HCT116 (cell line): Measurements from ENCODE around the gene SCN4B. TPM values are rescaled to one million over a fixed set of nuclear protein-coding genes. Genes with fewer than 3 reads are reported as not detected.

Experiments used
- ATAC-seq: fragments of 200-7000 bp; cut with Tn5 transposase; 2 replicates; pipeline ENCODE4 v1.9.1; 2020; ENCODE audit warnings: mild to moderate bottlenecking, moderate library complexity
- BruUV-seq: library from RNA; stranded (reverse); fragments of 400-500 nt; replicated peaks from 2 replicates; lab custom pipeline; 2021; lab: Mats Ljungman, UMichigan
- CTCF ChIA-PET: fragments of 300-600 bp; sonication (Branson Sonifier 250); formaldehyde crosslinking; loops from one replicate; lab custom pipeline; 2021; ENCODE audit warnings: antibody characterized with exemption; lab: Charles Lee
- POLR2A ChIA-PET: fragments of 300-600, 350-600 bp; sonication (Branson Sonifier 250); formaldehyde crosslinking; loops from one replicate; lab custom pipeline; 2021; ENCODE audit warnings: antibody characterized with exemption; lab: Charles Lee
- RAD21 ChIA-PET, 2 experiments: fragments of 300-600 bp; sonication (Branson Sonifier 250); formaldehyde crosslinking; loops; one replicate each; lab custom pipeline; 2023; ENCODE audit warnings: low total read pairs in 2 of 2; ENCODE audit not compliant: uncharacterized antibody in 2 of 2, unreplicated experiment in 2 of 2, low non-redundant PET in 1 of 2; lab: Charles Lee
- DNase-seq: peaks from one replicate; pipeline ENCODE4 v3.0.0-alpha.2; 2010; ENCODE audit warnings: low read depth, low spot score
- H2AFZ ChIP-seq: fragments of 200-600 bp; shearing (Covaris generic), sonication (generic); 2 replicates; pipeline ENCODE4 v1.6.1; 2017; ENCODE audit warnings: low read depth, mixed run types, mixed read lengths, antibody characterized with exemption, low read length; ENCODE audit not compliant: poor library complexity, severe bottlenecking
- H3K27ac ChIP-seq: 2 replicates; pipeline ENCODE4 v1.5.1; 2012; ENCODE audit warnings: low read depth, low read length
- H3K27me3 ChIP-seq: fragments of 200-600 bp; sonication (generic); 2 replicates; pipeline ENCODE4 v1.6.1; 2016; ENCODE audit warnings: mixed run types, low read length, mixed read lengths; ENCODE audit not compliant: insufficient read depth
- H3K36me3 ChIP-seq, 2 experiments: fragments of 200-500 bp in 1 of 2; fragments of 200-600 bp in 1 of 2; sonication (Bioruptor generic) in 1 of 2; sonication (generic) in 1 of 2; 2 replicates each; pipeline versions ENCODE4 v1.5.1 to v1.6.1; 2014 to 2016; ENCODE audit warnings: low read length in 2 of 2, inconsistent platforms in 1 of 2, mixed read lengths in 1 of 2, mixed run types in 1 of 2; ENCODE audit not compliant: insufficient read depth in 2 of 2, control insufficient read depth in 1 of 2
- H3K4me1 ChIP-seq, 2 experiments: fragments of 200-600 bp in 1 of 2; sonication (generic) in 1 of 2; 2 replicates each; pipeline versions ENCODE4 v1.5.1 to v1.6.1; 2012 to 2017; ENCODE audit warnings: low read length in 2 of 2, inconsistent platforms in 1 of 2, mild to moderate bottlenecking in 1 of 2, mixed read lengths in 1 of 2, mixed run types in 1 of 2, moderate library complexity in 1 of 2; ENCODE audit not compliant: insufficient read depth in 2 of 2, control insufficient read depth in 1 of 2
- H3K4me2 ChIP-seq: fragments of 200-600 bp; sonication (generic); 2 replicates; pipeline ENCODE4 v1.6.1; 2017; ENCODE audit warnings: mixed run types, low read length, mixed read lengths
- H3K4me3 ChIP-seq, 2 experiments: fragments of 200-600 bp in 1 of 2; sonication (generic) in 1 of 2; replicated peaks in 1 of 2; 2 replicates each; pipeline ENCODE4 v1.5.1; 2011 to 2016; ENCODE audit warnings: low read length in 2 of 2, control low read depth in 1 of 2, low read depth in 1 of 2, mild to moderate bottlenecking in 1 of 2, mixed read lengths in 1 of 2, mixed run types in 1 of 2
- H3K79me2 ChIP-seq: fragments of 200-600 bp; sonication (generic); 2 replicates; pipeline ENCODE4 v1.6.1; 2017; ENCODE audit warnings: mild to moderate bottlenecking, mixed run types, low read length, moderate library complexity, mixed read lengths; ENCODE audit not compliant: insufficient read depth
- H3K9ac ChIP-seq: fragments of 200-600 bp; sonication (generic); 2 replicates; pipeline ENCODE4 v1.6.1; 2016; ENCODE audit warnings: low read length, mixed read lengths
- H3K9me2 ChIP-seq: fragments of 200-600 bp; sonication (generic), shearing (Covaris generic); 2 replicates; pipeline ENCODE4 v1.6.1; 2017; ENCODE audit warnings: mixed run types, mild to moderate bottlenecking, moderate library complexity; ENCODE audit not compliant: insufficient read depth
- H3K9me3 ChIP-seq, 2 experiments: fragments of 200-500 bp in 1 of 2; fragments of 200-600 bp in 1 of 2; sonication (Bioruptor generic) in 1 of 2; sonication (generic) in 1 of 2; 2 replicates each; pipeline ENCODE4 v1.6.1; 2014 to 2017; ENCODE audit warnings: low read length in 2 of 2, mixed read lengths in 2 of 2, inconsistent platforms in 1 of 2, low read depth in 1 of 2, mild to moderate bottlenecking in 1 of 2, mixed run types in 1 of 2, moderate library complexity in 1 of 2; ENCODE audit not compliant: control insufficient read depth in 1 of 2, insufficient read depth in 1 of 2
- H4K20me1 ChIP-seq: fragments of 200-600 bp; sonication (generic), shearing (Covaris generic); 2 replicates; pipeline ENCODE4 v1.6.1; 2017; ENCODE audit warnings: mixed run types, mild to moderate bottlenecking, moderate library complexity; ENCODE audit not compliant: insufficient read depth
- CBX3 ChIP-seq: IDR thresholded peaks from 2 replicates; pipeline ENCODE4 v1.6.1; 2012; ENCODE audit warnings: low read depth
- CEBPB ChIP-seq: IDR thresholded peaks from 2 replicates; pipeline ENCODE4 v1.6.1; 2012; ENCODE audit warnings: low read depth
- EGR1 ChIP-seq: IDR thresholded peaks from 2 replicates; pipeline ENCODE4 v1.6.1; 2012; ENCODE audit warnings: low read depth
- ELF1 ChIP-seq: IDR thresholded peaks from 2 replicates; pipeline ENCODE4 v1.6.1; 2012; ENCODE audit warnings: low read depth, borderline replicate concordance
- EZH2 ChIP-seq: fragments of 200-600 bp; sonication (generic); IDR thresholded peaks from 2 replicates; pipeline ENCODE4 v1.6.1; 2017; ENCODE audit warnings: antibody characterized with exemption, mixed run types
- EZH2phosphoT487 ChIP-seq: fragments of 200-600 bp; IDR thresholded peaks from 2 replicates; pipeline ENCODE4 v1.6.1; 2018; ENCODE audit warnings: antibody characterized with exemption, borderline replicate concordance
- JUND ChIP-seq: IDR thresholded peaks from 2 replicates; pipeline ENCODE4 v1.6.1; 2012
- POLR2A ChIP-seq: IDR thresholded peaks from 2 replicates; pipeline ENCODE4 v1.7.0; 2011; ENCODE audit warnings: borderline replicate concordance; ENCODE audit not compliant: insufficient read depth, insufficient read length; ENCODE audit errors: extremely low read depth
- POLR2AphosphoS5 ChIP-seq: IDR thresholded peaks from 2 replicates; pipeline ENCODE4 v1.6.1; 2011; ENCODE audit warnings: mild to moderate bottlenecking, low read depth, low read length, moderate library complexity
- RAD21 ChIP-seq: IDR thresholded peaks from 2 replicates; pipeline ENCODE4 v1.6.1; 2012; ENCODE audit warnings: low read depth, mild to moderate bottlenecking
- SIN3A ChIP-seq: IDR thresholded peaks from 2 replicates; pipeline ENCODE4 v1.6.1; 2012; ENCODE audit warnings: low read depth
- SP1 ChIP-seq: IDR thresholded peaks from 2 replicates; pipeline ENCODE4 v1.6.1; 2012; ENCODE audit warnings: low read depth
- SRF ChIP-seq: IDR thresholded peaks from 2 replicates; pipeline ENCODE4 v1.6.1; 2012; ENCODE audit warnings: low read depth
- YY1 ChIP-seq: IDR thresholded peaks from 2 replicates; pipeline ENCODE4 v1.6.1; 2011; ENCODE audit warnings: low read length, low read depth, moderate library complexity, mild to moderate bottlenecking; ENCODE audit not compliant: insufficient replicate concordance; ENCODE audit errors: extremely low read depth
- ZNF274 ChIP-seq: fragments of 200-500 bp; sonication (Bioruptor generic); IDR thresholded peaks from 2 replicates; pipeline ENCODE4 v1.6.1; 2014; ENCODE audit warnings: mild to moderate bottlenecking, low read depth, low read length, inconsistent platforms
- intact Hi-C: fragments of 100-400 bp; cut with micrococcal nuclease; formaldehyde crosslinking; loops from 2 replicates; pipeline ENCODE4 v1.10.0; 2022
- total RNA-seq: library from RNA; stranded (reverse); gene quantifications from one replicate; pipeline ENCODE4 v1.2.1, GENCODE V29; 2021; ENCODE audit not compliant: unreplicated experiment
- TF ChIP-seq, protein P1 (sequence below): IDR thresholded peaks from 2 replicates; pipeline ENCODE4 v1.6.1; 2012
- TF ChIP-seq, protein P2 (sequence below): IDR thresholded peaks from 2 replicates; pipeline ENCODE4 v1.6.1; 2011; ENCODE audit warnings: mild to moderate bottlenecking, low read length, moderate library complexity; ENCODE audit not compliant: insufficient replicate concordance; ENCODE audit errors: extremely low read depth
- TF ChIP-seq, protein P3 (sequence below), 3 experiments: fragments of 200-600 bp in 1 of 3; sonication (generic) in 1 of 3; IDR thresholded peaks in 2 of 3; conservative IDR thresholded peaks in 1 of 3; 2 replicates each; pipeline ENCODE4 v1.5.1; 2012 to 2017; ENCODE audit warnings: low read depth in 2 of 3, low read length in 2 of 3, antibody characterized with exemption in 1 of 3, borderline replicate concordance in 1 of 3, control low read depth in 1 of 3, mild to moderate bottlenecking in 1 of 3, mixed read lengths in 1 of 3, mixed run types in 1 of 3, moderate library complexity in 1 of 3; ENCODE audit not compliant: insufficient read depth in 1 of 3
- TF ChIP-seq, protein P4 (sequence below): IDR thresholded peaks from 2 replicates; pipeline ENCODE4 v1.6.1; 2012

The SCN4B gene
- total RNA-seq, 1 experiment from 2014 or later: 0.32 TPM

DNA sequence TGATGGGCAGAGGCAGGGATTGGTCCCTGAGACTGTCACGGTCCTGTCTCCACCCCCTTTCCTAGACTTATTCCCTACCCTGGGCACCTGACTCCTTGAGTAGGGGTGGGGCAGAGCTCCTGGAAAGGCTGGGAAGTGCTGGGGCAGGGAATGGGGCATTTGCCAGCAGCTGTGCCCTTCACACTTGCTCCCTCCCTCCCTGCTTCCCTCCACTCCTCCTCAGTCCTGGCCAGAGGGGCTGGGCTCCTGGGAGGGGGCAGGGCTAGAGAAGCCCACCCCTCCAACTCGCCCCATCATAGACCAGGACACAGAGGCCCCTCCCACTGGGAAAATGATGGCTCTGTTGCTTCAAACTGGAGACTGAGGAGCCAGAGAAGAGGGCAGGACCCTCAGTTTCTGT is 12.3 kb upstream of the SCN4B start:
- Histone ChIP-seq H3K4me3 (no peak overlapping the region), H3K9me3 (no peaks in the 10 kb centered on the region), H4K20me1 (no peaks in the 10 kb centered on the region), H3K79me2 (no peaks in the 10 kb centered on the region), H3K4me2 (no peak overlapping the region), H3K9ac (no peak overlapping the region), H3K36me3 (no peaks in the 10 kb centered on the region), H3K4me1 (no peaks in the 10 kb centered on the region), H3K27me3 (no peaks in the 10 kb centered on the region), H3K27ac (no peak overlapping the region), H3K9me2 (no peaks in the 10 kb centered on the region), H2AFZ (no peak overlapping the region)
- ChIA-PET POLR2A (no interaction called here), RAD21 (no interaction called here), CTCF (no interaction called here)
- no peak for TF ChIP-seq EGR1
- no peak for TF ChIP-seq ELF1
- no peak for TF ChIP-seq ZNF274
- no peak for TF ChIP-seq POLR2A
- no peak for TF ChIP-seq SIN3A
- TF ChIP-seq, protein P1, sequence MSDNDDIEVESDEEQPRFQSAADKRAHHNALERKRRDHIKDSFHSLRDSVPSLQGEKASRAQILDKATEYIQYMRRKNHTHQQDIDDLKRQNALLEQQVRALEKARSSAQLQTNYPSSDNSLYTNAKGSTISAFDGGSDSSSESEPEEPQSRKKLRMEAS: no peak
- TF ChIP-seq CEBPB: no peak
- TF ChIP-seq YY1: no peak
- no peak for TF ChIP-seq SRF
- TF ChIP-seq EZH2: no peak
- intact Hi-C loops: no loop called here
- DNase-seq (no peak), ATAC-seq (0 out of 2 replicates have a peak, but pooled peaks have one; percentile 37)
- no TSS peak for BruUV-seq

DNA sequence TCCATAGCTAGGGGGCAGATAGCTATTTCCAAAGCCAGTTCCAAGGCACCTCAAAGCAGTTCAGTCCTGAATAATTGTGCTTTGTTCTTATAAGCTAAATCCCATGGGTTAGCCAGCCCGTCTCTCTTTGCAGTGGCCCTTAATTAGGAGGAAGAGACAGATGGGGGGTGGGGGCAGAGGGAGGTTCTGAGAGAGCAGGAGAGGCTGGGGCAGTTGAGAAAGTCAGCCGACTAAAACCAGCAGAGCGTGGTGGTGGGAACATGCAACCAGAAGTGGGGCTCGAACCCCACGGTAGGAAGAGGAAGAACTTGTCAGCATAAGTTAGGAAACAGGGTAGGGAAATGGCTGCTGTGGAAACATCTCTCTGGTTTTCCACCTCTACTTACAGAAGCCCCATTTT is 10.9 kb upstream of the SCN4B start:
- no peak overlapping the region for H3K4me3 ChIP-seq
- no peak overlapping the region for H3K4me2 ChIP-seq
- RAD21 ChIA-PET: no interaction called here
- intact Hi-C loops: no loop called here
- H3K9me2 ChIP-seq: no peaks in the 10 kb centered on the region
- no peaks in the 10 kb centered on the region for H3K4me1 ChIP-seq
- H3K27ac ChIP-seq: no peak overlapping the region
- H3K27me3 ChIP-seq: no peaks in the 10 kb centered on the region
- no peak overlapping the region for H3K9ac ChIP-seq
- H3K79me2 ChIP-seq: no peaks in the 10 kb centered on the region
- H2AFZ ChIP-seq: no peak overlapping the region
- POLR2A ChIA-PET: no interaction called here
- ATAC-seq (no peak), DNase-seq (no peak)
- H3K9me3 ChIP-seq: no peaks in the 10 kb centered on the region
- no TSS peak for BruUV-seq
- no peaks in the 10 kb centered on the region for H3K36me3 ChIP-seq
- no peaks in the 10 kb centered on the region for H4K20me1 ChIP-seq
- CTCF ChIA-PET: interaction anchor here (0.7 to 1.0 kb wide), 2 partner anchors 8 to 14 kb away, joined by 3 to 4 read pairs; no protein-coding TSS in a partner anchor
- TF ChIP-seq SRF (no peak), ZNF274 (no peak), CEBPB (no peak), ELF1 (no peak), SP1 (no peak), EZH2phosphoT487 (no peak), JUND (no peak), POLR2AphosphoS5 (no peak), SIN3A (no peak), RAD21 (no peak), CBX3 (no peak)
- TF ChIP-seq, protein P2, sequence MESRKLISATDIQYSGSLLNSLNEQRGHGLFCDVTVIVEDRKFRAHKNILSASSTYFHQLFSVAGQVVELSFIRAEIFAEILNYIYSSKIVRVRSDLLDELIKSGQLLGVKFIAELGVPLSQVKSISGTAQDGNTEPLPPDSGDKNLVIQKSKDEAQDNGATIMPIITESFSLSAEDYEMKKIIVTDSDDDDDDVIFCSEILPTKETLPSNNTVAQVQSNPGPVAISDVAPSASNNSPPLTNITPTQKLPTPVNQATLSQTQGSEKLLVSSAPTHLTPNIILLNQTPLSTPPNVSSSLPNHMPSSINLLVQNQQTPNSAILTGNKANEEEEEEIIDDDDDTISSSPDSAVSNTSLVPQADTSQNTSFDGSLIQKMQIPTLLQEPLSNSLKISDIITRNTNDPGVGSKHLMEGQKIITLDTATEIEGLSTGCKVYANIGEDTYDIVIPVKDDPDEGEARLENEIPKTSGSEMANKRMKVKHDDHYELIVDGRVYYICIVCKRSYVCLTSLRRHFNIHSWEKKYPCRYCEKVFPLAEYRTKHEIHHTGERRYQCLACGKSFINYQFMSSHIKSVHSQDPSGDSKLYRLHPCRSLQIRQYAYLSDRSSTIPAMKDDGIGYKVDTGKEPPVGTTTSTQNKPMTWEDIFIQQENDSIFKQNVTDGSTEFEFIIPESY: no peak
- TF ChIP-seq, protein P3, sequence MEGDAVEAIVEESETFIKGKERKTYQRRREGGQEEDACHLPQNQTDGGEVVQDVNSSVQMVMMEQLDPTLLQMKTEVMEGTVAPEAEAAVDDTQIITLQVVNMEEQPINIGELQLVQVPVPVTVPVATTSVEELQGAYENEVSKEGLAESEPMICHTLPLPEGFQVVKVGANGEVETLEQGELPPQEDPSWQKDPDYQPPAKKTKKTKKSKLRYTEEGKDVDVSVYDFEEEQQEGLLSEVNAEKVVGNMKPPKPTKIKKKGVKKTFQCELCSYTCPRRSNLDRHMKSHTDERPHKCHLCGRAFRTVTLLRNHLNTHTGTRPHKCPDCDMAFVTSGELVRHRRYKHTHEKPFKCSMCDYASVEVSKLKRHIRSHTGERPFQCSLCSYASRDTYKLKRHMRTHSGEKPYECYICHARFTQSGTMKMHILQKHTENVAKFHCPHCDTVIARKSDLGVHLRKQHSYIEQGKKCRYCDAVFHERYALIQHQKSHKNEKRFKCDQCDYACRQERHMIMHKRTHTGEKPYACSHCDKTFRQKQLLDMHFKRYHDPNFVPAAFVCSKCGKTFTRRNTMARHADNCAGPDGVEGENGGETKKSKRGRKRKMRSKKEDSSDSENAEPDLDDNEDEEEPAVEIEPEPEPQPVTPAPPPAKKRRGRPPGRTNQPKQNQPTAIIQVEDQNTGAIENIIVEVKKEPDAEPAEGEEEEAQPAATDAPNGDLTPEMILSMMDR (IDR thresholded peaks at IDR 0.05 in 2 of 3, conservative IDR thresholded peaks at IDR 0.05 in 1 of 3; ENCODE audit: borderline replicate concordance in 1 of 3, insufficient read depth in 1 of 3, low read depth in 2 of 3, low read length in 2 of 3): no peak
- TF ChIP-seq, protein P4, sequence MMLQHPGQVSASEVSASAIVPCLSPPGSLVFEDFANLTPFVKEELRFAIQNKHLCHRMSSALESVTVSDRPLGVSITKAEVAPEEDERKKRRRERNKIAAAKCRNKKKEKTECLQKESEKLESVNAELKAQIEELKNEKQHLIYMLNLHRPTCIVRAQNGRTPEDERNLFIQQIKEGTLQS: no peak
